RCC 7860 (cell line): ENCODE data around the gene EFNA4.
"Not testable (repeated sequence)": the region's sequence is repeated elsewhere in the genome, so short reads cannot be mapped to it uniquely, and the experiment has no call there.

ENCODE experiments used
- DNase-seq: peaks from one replicate; pipeline ENCODE4 v3.0.0-alpha.2; 2015; ENCODE audit warnings: low spot score
- FAIRE-seq: peaks from 2 replicates; lab custom pipeline; 2012; peaks lifted over from hg19 to GRCh38; lab: Jason Lieb, UNC

EFNA4 gene

DNA sequence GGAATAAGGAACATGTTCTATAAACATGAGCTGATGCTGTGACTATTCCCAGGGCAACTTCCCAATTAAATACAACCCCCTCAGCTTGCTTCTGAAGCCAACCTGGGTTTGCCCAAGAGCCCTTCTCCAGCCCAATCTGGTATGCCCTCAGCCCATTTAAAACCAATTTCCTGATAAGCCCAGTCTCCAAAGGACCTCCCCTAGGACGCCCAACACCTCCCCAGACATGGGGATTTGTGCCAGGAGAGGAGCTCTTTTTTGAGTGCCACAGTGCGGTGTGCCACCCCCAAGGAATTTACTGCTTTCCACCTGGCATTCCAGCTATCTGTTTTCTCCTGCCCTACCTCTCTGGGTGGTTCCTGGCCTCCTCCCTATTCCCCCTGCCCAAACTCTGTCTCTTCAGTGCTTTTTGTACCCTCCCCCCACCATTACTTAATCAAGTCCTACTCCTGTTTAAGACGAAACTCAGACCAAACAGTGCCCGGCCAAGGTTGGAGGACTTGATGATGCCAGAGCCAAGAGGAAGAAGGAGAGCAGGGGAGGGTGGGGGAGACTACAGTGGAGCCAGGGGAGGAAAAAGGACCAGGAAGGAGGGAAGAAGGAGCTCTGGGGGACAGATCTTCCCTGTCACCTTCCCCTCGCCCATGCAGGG is 52.7 kb downstream of the EFNA4 start:
- FAIRE-seq = no peak
- no peak for DNase-seq

DNA sequence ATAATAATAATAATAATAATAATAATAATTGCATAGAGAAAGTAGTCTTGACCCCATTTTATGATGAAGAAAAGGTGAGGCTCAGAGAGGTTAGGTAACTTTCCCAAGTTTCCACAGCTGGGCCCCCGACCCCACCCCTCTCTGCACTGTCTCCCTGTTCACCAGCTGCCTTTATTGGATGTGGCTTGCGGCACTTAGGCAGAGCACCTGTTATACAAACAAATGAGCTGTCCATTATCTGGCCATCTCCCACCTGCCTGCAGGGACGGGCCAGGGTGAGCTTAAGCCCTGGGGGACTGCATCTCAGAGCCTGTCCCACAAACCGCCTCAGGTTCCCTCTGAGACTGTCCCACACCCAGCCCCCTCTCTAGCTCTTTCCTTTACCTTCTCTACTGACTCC is 54.1 kb downstream of the EFNA4 start:
- no peak for DNase-seq
- FAIRE-seq = no peak

DNA sequence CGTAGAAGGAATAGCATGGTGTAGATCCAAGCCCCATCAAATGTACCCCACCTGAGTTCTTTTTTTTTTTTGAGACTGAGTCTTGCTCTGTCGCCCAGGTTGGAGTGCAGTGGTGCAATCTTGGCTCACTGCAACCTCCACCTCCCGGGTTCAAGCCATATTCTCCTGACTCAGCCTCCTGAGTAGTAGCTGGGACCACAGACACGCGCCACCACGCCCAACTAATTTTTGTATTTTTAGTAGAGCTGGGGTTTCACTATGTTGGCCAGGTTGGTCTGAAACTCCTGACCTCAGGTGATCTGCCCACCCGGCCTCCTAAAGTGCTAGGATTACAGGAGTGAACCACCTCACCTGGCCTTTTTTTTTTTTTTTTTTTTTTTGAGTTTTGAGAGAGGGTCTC is 54.5 kb downstream of the EFNA4 start:
- FAIRE-seq, DNase-seq: not testable (repeated sequence)
